ENCODE measurements around the gene PLSCR1.

PLSCR1 gene

GRCh38 chr3:146521394-146521793 is 23.0 kb downstream of the PLSCR1 start:
- H2AFZ ChIP-seq (ENCODE audit: low read length), result no peak overlapping the region
- no peaks in the 10 kb centered on the region for H3K9me2 ChIP-seq (ENCODE audit: low read depth, low read length)
- H3K9ac ChIP-seq (ENCODE audit: low read length), result no peak overlapping the region
- no peaks in the 10 kb centered on the region for H3K27me3 ChIP-seq (ENCODE audit: insufficient read depth, low read length)
- H3K36me3 ChIP-seq (ENCODE audit: insufficient read depth, low read length), result peaks cover 7% of the 10 kb centered on the region; the same call in 1 of the 2 replicates
- no peak overlapping the region for H3K4me3 ChIP-seq (ENCODE audit: low read depth, low read length, poor library complexity, severe bottlenecking)
- no peaks in the 10 kb centered on the region for H4K20me1 ChIP-seq (ENCODE audit: insufficient read depth, low read length)
- H3K4me2 ChIP-seq (ENCODE audit: low read length), result no peak overlapping the region
- H3F3A ChIP-seq (ENCODE audit: insufficient read depth, low read length), result no peaks in the 10 kb centered on the region
- TF ChIP-seq CTCF (IDR thresholded peaks at IDR 0.05; ENCODE audit: low read length) (no peak), EZH2 (IDR thresholded peaks at IDR 0.05; ENCODE audit: borderline replicate concordance, low read length) (no peak)
- no peaks in the 10 kb centered on the region for H3K4me1 ChIP-seq (ENCODE audit: insufficient read depth, low read length, severe bottlenecking)
- H3K9me3 ChIP-seq (ENCODE audit: low read length), result no peaks in the 10 kb centered on the region
- no peaks in the 10 kb centered on the region for H3K79me2 ChIP-seq (ENCODE audit: insufficient read depth, low read length)
- no peak overlapping the region for H3K27ac ChIP-seq (ENCODE audit: low read depth, low read length, poor library complexity, severe bottlenecking)

- Histone ChIP-seq H3K36me3 (ENCODE audit: insufficient read depth, low read length) (peaks cover 7% of the 10 kb centered on the region; the same call in 1 of the 2 replicates), H3K4me2 (ENCODE audit: low read length) (no peak overlapping the region), H3K27ac (ENCODE audit: low read depth, low read length, poor library complexity, severe bottlenecking) (no peak overlapping the region), H3K9me3 (ENCODE audit: low read length) (no peaks in the 10 kb centered on the region), H3K27me3 (ENCODE audit: insufficient read depth, low read length) (no peaks in the 10 kb centered on the region), H4K20me1 (ENCODE audit: insufficient read depth, low read length) (no peaks in the 10 kb centered on the region), H3K4me1 (ENCODE audit: insufficient read depth, low read length, severe bottlenecking) (no peaks in the 10 kb centered on the region), H3K4me3 (ENCODE audit: low read depth, low read length, poor library complexity, severe bottlenecking) (no peak overlapping the region), H2AFZ (ENCODE audit: low read length) (no peak overlapping the region), H3K9me2 (ENCODE audit: low read depth, low read length) (no peaks in the 10 kb centered on the region), H3K9ac (ENCODE audit: low read length) (no peak overlapping the region), H3K79me2 (ENCODE audit: insufficient read depth, low read length) (no peaks in the 10 kb centered on the region), H3F3A (ENCODE audit: insufficient read depth, low read length) (no peaks in the 10 kb centered on the region)
- TF ChIP-seq EZH2 (IDR thresholded peaks at IDR 0.05; ENCODE audit: borderline replicate concordance, low read length), result no peak
- no peak for TF ChIP-seq CTCF (IDR thresholded peaks at IDR 0.05; ENCODE audit: low read length)
Observed at GRCh38 chr3:146519810-146520209, 24.6 kb downstream of the PLSCR1 start.

GRCh38 chr3:146517684-146518435 is 26.5 kb downstream of the PLSCR1 start:
- Histone ChIP-seq H3K9me2 (ENCODE audit: low read depth, low read length) (no peaks in the 10 kb centered on the region), H2AFZ (ENCODE audit: low read length) (no peak overlapping the region), H3K9ac (ENCODE audit: low read length) (no peak overlapping the region), H3K9me3 (ENCODE audit: low read length) (no peaks in the 10 kb centered on the region), H3K36me3 (ENCODE audit: insufficient read depth, low read length) (peaks cover 7% of the 10 kb centered on the region; the same call in 1 of the 2 replicates), H3K4me3 (ENCODE audit: low read depth, low read length, poor library complexity, severe bottlenecking) (no peak overlapping the region), H3K4me1 (ENCODE audit: insufficient read depth, low read length, severe bottlenecking) (no peaks in the 10 kb centered on the region), H3K4me2 (ENCODE audit: low read length) (no peak overlapping the region), H4K20me1 (ENCODE audit: insufficient read depth, low read length) (no peaks in the 10 kb centered on the region), H3F3A (ENCODE audit: insufficient read depth, low read length) (no peaks in the 10 kb centered on the region), H3K27ac (ENCODE audit: low read depth, low read length, poor library complexity, severe bottlenecking) (no peak overlapping the region), H3K27me3 (ENCODE audit: insufficient read depth, low read length) (no peaks in the 10 kb centered on the region), H3K79me2 (ENCODE audit: insufficient read depth, low read length) (no peaks in the 10 kb centered on the region)
- TF ChIP-seq CTCF (IDR thresholded peaks at IDR 0.05; ENCODE audit: low read length) (no peak), EZH2 (IDR thresholded peaks at IDR 0.05; ENCODE audit: borderline replicate concordance, low read length) (no peak)
